Hepatocyte (in vitro differentiated cells): Measurements from ENCODE around the gene IGFALS. TPM values are rescaled to one million over a fixed set of nuclear protein-coding genes. Genes with fewer than 3 reads are reported as not detected.

Experiments used
- DNase-seq: peaks from one replicate; pipeline ENCODE4 v3.0.0-alpha.2; 2016; ENCODE audit warnings: low spot score
- H2AFZ ChIP-seq: fragments of 200-600 bp; sonication (generic); 2 replicates; pipeline ENCODE4 v1.6.0; 2016; ENCODE audit warnings: antibody characterized with exemption, mild to moderate bottlenecking
- H3K27ac ChIP-seq: fragments of 200-600 bp; sonication (generic); 2 replicates; pipeline ENCODE4 v1.5.1; 2016; ENCODE audit warnings: mild to moderate bottlenecking
- H3K27me3 ChIP-seq: fragments of 200-600 bp; sonication (generic); 2 replicates; pipeline ENCODE4 v1.6.1; 2016
- H3K36me3 ChIP-seq: fragments of 200-600 bp; sonication (generic); replicated peaks from 2 replicates; pipeline ENCODE4 v1.5.1; 2016; ENCODE audit warnings: low read depth; ENCODE audit not compliant: insufficient read depth
- H3K4me1 ChIP-seq: fragments of 200-600 bp; sonication (generic); 2 replicates; pipeline ENCODE4 v1.5.1; 2016; ENCODE audit warnings: mild to moderate bottlenecking, moderate library complexity; ENCODE audit not compliant: insufficient read depth
- H3K4me2 ChIP-seq: fragments of 200-600 bp; sonication (generic); 2 replicates; pipeline ENCODE4 v1.6.0; 2016
- H3K4me3 ChIP-seq: fragments of 200-600 bp; sonication (generic); 2 replicates; pipeline ENCODE4 v1.5.1; 2016; ENCODE audit warnings: mild to moderate bottlenecking
- H3K79me2 ChIP-seq: fragments of 200-600 bp; sonication (generic); 2 replicates; pipeline ENCODE4 v1.6.0; 2017; ENCODE audit warnings: mild to moderate bottlenecking
- H3K9me2 ChIP-seq: fragments of 200-600 bp; sonication (generic); replicated peaks from 2 replicates; pipeline ENCODE4 v1.6.0; 2017; ENCODE audit warnings: mild to moderate bottlenecking; ENCODE audit not compliant: insufficient read depth
- H3K9me3 ChIP-seq: fragments of 200-600 bp; sonication (generic); 2 replicates; pipeline ENCODE4 v1.5.1; 2016; ENCODE audit warnings: low read depth, mild to moderate bottlenecking
- H4K20me1 ChIP-seq: fragments of 200-600 bp; sonication (generic); 2 replicates; pipeline ENCODE4 v1.6.0; 2016; ENCODE audit warnings: mild to moderate bottlenecking; ENCODE audit not compliant: insufficient read depth, poor library complexity, severe bottlenecking
- EZH2 ChIP-seq: fragments of 200-600 bp; sonication (generic); IDR thresholded peaks from 2 replicates; pipeline ENCODE4 v1.6.1; 2016; ENCODE audit warnings: antibody characterized with exemption, mild to moderate bottlenecking, borderline replicate concordance
- EZH2phosphoT487 ChIP-seq: fragments of 200-600 bp; sonication (generic); IDR thresholded peaks from one replicate; pipeline ENCODE4 v1.6.1; 2018; ENCODE audit warnings: antibody characterized with exemption, mild to moderate bottlenecking, low read depth, moderate library complexity; ENCODE audit not compliant: unreplicated experiment, severe bottlenecking
- WGBS: methylation state at CpG from one replicate; pipeline ENCODE4 v1.1.6; 2016; ENCODE audit warnings: low lambda C conversion rate; ENCODE audit errors: missing lambda C conversion rate; 5-methylcytosine and 5-hydroxymethylcytosine counted together
- polyA plus RNA-seq: library from polyadenylated mRNA; unstranded; fragments of >200 nt; fragmentation: Nextera tagmentation; extraction: Ambion mirVana; gene quantifications from 2 replicates; pipeline ENCODE4 v1.2.1, GENCODE V29; 2016
- total RNA-seq: library from RNA; depleted of rRNA; stranded (reverse); fragments of >200 nt; gene quantifications from 2 replicates; pipeline ENCODE4 v1.2.3, GENCODE V29; 2014
- TF ChIP-seq, protein P1 (sequence below): fragments of 200-600 bp; sonication (generic); IDR thresholded peaks from 2 replicates; pipeline ENCODE4 v1.5.1; 2016; ENCODE audit warnings: antibody characterized with exemption, mild to moderate bottlenecking; ENCODE audit not compliant: poor library complexity

The IGFALS gene
- total and polyA plus RNA-seq, 2 experiments from 2014 or later = 11.2 to 12.6 TPM

DNA sequence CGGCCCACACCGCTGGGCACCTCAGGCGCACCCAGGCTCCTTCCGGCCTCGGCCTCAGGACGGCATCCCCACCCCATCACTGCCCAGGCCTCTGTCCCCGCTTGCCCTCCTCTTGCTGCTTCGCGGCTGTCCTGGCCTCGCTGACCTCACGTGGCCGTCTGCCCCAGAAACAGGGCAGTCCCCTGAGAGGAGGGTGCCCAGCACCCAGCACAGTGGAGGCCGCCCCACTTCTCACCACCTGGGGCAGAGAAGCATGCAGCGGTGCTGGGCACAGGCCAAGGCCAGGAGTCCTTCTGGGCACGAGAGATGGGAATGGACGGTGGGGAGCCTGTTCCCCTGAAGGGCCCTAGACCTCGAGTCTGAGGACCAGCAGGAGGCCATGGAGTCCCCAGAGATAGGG is 24.2 kb upstream of the IGFALS start:
- no peak for TF ChIP-seq EZH2
- TF ChIP-seq, protein P1, sequence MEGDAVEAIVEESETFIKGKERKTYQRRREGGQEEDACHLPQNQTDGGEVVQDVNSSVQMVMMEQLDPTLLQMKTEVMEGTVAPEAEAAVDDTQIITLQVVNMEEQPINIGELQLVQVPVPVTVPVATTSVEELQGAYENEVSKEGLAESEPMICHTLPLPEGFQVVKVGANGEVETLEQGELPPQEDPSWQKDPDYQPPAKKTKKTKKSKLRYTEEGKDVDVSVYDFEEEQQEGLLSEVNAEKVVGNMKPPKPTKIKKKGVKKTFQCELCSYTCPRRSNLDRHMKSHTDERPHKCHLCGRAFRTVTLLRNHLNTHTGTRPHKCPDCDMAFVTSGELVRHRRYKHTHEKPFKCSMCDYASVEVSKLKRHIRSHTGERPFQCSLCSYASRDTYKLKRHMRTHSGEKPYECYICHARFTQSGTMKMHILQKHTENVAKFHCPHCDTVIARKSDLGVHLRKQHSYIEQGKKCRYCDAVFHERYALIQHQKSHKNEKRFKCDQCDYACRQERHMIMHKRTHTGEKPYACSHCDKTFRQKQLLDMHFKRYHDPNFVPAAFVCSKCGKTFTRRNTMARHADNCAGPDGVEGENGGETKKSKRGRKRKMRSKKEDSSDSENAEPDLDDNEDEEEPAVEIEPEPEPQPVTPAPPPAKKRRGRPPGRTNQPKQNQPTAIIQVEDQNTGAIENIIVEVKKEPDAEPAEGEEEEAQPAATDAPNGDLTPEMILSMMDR = no peak
- no peak for TF ChIP-seq EZH2phosphoT487
- Histone ChIP-seq H3K79me2 (peaks cover 3% of the 10 kb centered on the region), H3K4me3 (no peak overlapping the region), H3K27me3 (no peaks in the 10 kb centered on the region), H3K4me2 (no peak overlapping the region), H3K9me3 (no peaks in the 10 kb centered on the region), H2AFZ (no peak overlapping the region), H3K4me1 (no peaks in the 10 kb centered on the region), H4K20me1 (peaks cover 3% of the 10 kb centered on the region), H3K36me3 (no peaks in the 10 kb centered on the region), H3K9me2 (no peaks in the 10 kb centered on the region), H3K27ac (no peak overlapping the region)
- DNase-seq = no peak
- over 99% methylated on average over 16 of the region's 17 CpGs for WGBS

DNA sequence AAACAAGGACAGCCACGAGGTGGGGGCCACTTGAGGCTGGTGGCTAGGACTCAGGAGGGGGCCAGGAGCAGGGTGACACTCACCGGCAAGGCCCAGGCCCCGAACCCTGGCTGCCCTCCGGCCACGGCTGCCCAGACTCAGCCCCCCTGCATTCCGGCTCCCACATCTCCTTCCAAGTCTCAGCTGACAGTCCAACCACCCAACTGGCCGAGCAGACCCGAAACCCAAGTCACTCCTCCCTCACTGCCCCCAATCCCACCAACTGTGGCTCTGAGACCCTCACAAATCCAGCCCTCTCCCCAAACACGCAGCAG is 23.7 kb upstream of the IGFALS start:
- Histone ChIP-seq H3K4me1 (no peaks in the 10 kb centered on the region), H4K20me1 (peaks cover 3% of the 10 kb centered on the region), H3K27me3 (no peaks in the 10 kb centered on the region), H3K79me2 (no peaks in the 10 kb centered on the region), H3K36me3 (no peaks in the 10 kb centered on the region), H3K4me2 (no peak overlapping the region), H3K4me3 (no peak overlapping the region), H3K9me3 (no peaks in the 10 kb centered on the region), H3K9me2 (no peaks in the 10 kb centered on the region), H3K27ac (no peak overlapping the region), H2AFZ (no peak overlapping the region)
- DNase-seq = no peak
- 99% methylated on average over 9 of the region's 9 CpGs for WGBS
- TF ChIP-seq EZH2 (no peak), EZH2phosphoT487 (no peak)
- TF ChIP-seq, protein P1 = no peak

DNA sequence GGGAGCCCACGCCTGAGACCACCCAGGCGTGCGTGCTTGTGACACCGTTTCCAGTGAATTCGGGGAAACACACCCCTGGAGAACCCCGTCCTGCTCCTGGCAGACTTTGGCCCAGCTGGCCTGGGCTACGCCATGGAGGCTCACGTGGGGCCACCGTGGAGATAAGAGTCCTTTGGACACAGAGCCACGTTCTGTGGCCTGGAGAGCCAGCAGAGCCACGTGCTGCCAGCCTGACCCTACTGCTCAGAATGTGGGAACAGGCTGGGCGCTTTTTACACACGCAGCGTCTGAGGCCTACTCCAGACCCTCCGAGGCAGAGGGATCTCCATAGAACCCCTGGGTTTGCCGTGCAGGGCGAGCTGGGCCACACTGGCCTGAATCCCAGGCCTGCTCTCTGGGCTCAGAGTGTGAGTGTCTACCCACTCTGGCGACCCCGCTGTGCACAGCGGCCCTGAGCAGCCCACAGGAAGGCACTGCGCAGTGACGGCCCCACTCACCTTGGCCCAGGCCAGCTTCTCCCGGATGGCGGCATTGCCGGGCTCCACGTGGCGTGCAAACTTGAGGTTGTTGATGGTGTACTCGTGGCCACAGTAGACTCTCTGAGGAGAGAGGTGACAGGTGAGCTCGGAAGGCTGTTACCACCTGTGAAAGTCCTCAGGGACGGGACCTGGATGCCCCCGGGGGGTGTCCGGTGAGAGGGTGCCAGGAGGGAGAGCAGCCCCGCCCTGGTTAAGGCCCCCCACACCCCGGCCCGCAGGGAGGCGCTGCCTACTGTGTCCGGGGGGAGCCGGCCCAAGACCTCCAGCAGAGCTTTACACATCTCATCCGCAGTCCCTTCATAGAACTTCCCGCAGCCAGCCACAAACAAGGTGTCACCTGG is 23.1 kb upstream of the IGFALS start:
- peaks cover 3% of the 10 kb centered on the region for H4K20me1 ChIP-seq
- H3K36me3 ChIP-seq = no peaks in the 10 kb centered on the region
- H2AFZ ChIP-seq = no peak overlapping the region
- TF ChIP-seq, protein P1 = no peak
- TF ChIP-seq EZH2phosphoT487 (no peak), EZH2 (no peak)
- H3K4me3 ChIP-seq = no peak overlapping the region
- H3K9me2 ChIP-seq = no peaks in the 10 kb centered on the region
- no peaks in the 10 kb centered on the region for H3K9me3 ChIP-seq
- no peak for DNase-seq
- no peak overlapping the region for H3K27ac ChIP-seq
- WGBS = 97% methylated on average over 35 of the region's 40 CpGs
- no peaks in the 10 kb centered on the region for H3K79me2 ChIP-seq
- no peak overlapping the region for H3K4me2 ChIP-seq
- no peaks in the 10 kb centered on the region for H3K27me3 ChIP-seq
- no peaks in the 10 kb centered on the region for H3K4me1 ChIP-seq
